Osteoblast (primary cell): Measurements from ENCODE around the gene CARD10. TPM values are rescaled to one million over a fixed set of nuclear protein-coding genes. Genes with fewer than 3 reads are reported as not detected.

ENCODE experiments used
- DNase-seq: peaks from one replicate; pipeline ENCODE4 v3.0.0; 2011; ENCODE audit warnings: low spot score, mixed read lengths; ENCODE audit not compliant: insufficient read length; ENCODE audit errors: missing footprints
- H2AFZ ChIP-seq: 2 replicates; pipeline ENCODE4 v1.6.0; 2011; ENCODE audit warnings: mild to moderate bottlenecking, low read length
- H3K27ac ChIP-seq: 2 replicates; pipeline ENCODE4 v1.5.1; 2011; ENCODE audit warnings: mild to moderate bottlenecking, low read depth, low read length, moderate library complexity
- H3K27me3 ChIP-seq: 2 replicates; pipeline ENCODE4 v1.6.0; 2012; ENCODE audit warnings: mild to moderate bottlenecking, control low read depth, inconsistent platforms, low read length, moderate library complexity; ENCODE audit not compliant: insufficient read depth
- H3K36me3 ChIP-seq: 2 replicates; pipeline ENCODE4 v1.5.1; 2011; ENCODE audit warnings: mild to moderate bottlenecking, low read length, control low read depth, moderate library complexity; ENCODE audit not compliant: insufficient read depth
- H3K4me1 ChIP-seq: 2 replicates; pipeline ENCODE4 v1.5.1; 2011; ENCODE audit warnings: mild to moderate bottlenecking, low read length, control low read depth, moderate library complexity; ENCODE audit not compliant: insufficient read depth
- H3K4me2 ChIP-seq: 2 replicates; pipeline ENCODE4 v1.6.0; 2011; ENCODE audit warnings: mild to moderate bottlenecking, low read length; ENCODE audit not compliant: insufficient read depth
- H3K4me3 ChIP-seq: fragments of 200-600 bp; sonication (generic); 3 replicates; pipeline ENCODE4 v1.5.1; 2012; ENCODE audit warnings: mild to moderate bottlenecking, low read length, inconsistent platforms; ENCODE audit not compliant: insufficient read depth
- H3K79me2 ChIP-seq: 2 replicates; pipeline ENCODE4 v1.6.0; 2012; ENCODE audit warnings: mild to moderate bottlenecking, low read length, control low read depth, inconsistent platforms; ENCODE audit not compliant: insufficient read depth
- H3K9me3 ChIP-seq: 2 replicates; pipeline ENCODE4 v1.5.1; 2011; ENCODE audit warnings: low read depth, low read length, control low read depth
- H4K20me1 ChIP-seq: 2 replicates; pipeline ENCODE4 v1.6.0; 2012; ENCODE audit warnings: mild to moderate bottlenecking, low read length, control low read depth; ENCODE audit not compliant: insufficient read depth
- CTCF ChIP-seq: IDR thresholded peaks from 2 replicates; pipeline ENCODE4 v1.5.1; 2011; ENCODE audit warnings: mild to moderate bottlenecking, low read depth, low read length, moderate library complexity; ENCODE audit errors: extremely low read depth
- total RNA-seq: library from RNA; depleted of rRNA; stranded (reverse); fragments of >200 nt; gene quantifications from 2 replicates; pipeline ENCODE4 v1.2.3, GENCODE V29; 2012

CARD10 gene
- total RNA-seq, 1 donor: 11.9 TPM

GRCh38 chr22:37510091-37510490 is 9.1 kb downstream of the CARD10 start:
- H3K4me2 ChIP-seq: no peak overlapping the region
- peaks cover 36% of the 10 kb centered on the region for H3K36me3 ChIP-seq
- TF ChIP-seq CTCF: no peak
- no peaks in the 10 kb centered on the region for H3K27me3 ChIP-seq
- H3K27ac ChIP-seq: no peak overlapping the region
- H3K4me1 ChIP-seq: peaks cover 17% of the 10 kb centered on the region
- H4K20me1 ChIP-seq: peaks cover 25% of the 10 kb centered on the region
- peaks cover 6% of the 10 kb centered on the region for H3K79me2 ChIP-seq
- no peak for DNase-seq
- H3K4me3 ChIP-seq: no peak overlapping the region
- no peaks in the 10 kb centered on the region for H3K9me3 ChIP-seq
- no peak overlapping the region for H2AFZ ChIP-seq

- H2AFZ ChIP-seq: no peak overlapping the region
- no peaks in the 10 kb centered on the region for H3K27me3 ChIP-seq
- no peak overlapping the region for H3K27ac ChIP-seq
- H3K4me3 ChIP-seq: no peak overlapping the region
- no peak overlapping the region for H3K4me2 ChIP-seq
- peaks cover 17% of the 10 kb centered on the region for H3K4me1 ChIP-seq
- no peak for TF ChIP-seq CTCF
- peaks cover 37% of the 10 kb centered on the region for H3K36me3 ChIP-seq
- no peaks in the 10 kb centered on the region for H3K9me3 ChIP-seq
- peak; percentile 50 for DNase-seq
- H3K79me2 ChIP-seq: peaks cover 6% of the 10 kb centered on the region
- peaks cover 21% of the 10 kb centered on the region for H4K20me1 ChIP-seq
These were observed 10.0 kb downstream of the CARD10 start for GRCh38 chr22:37509059-37509860.

- TF ChIP-seq CTCF: no peak
- Histone ChIP-seq H4K20me1 (peaks cover 21% of the 10 kb centered on the region), H3K27me3 (no peaks in the 10 kb centered on the region), H3K79me2 (peaks cover 6% of the 10 kb centered on the region), H3K36me3 (peaks cover 40% of the 10 kb centered on the region), H3K4me2 (no peak overlapping the region), H3K4me1 (peaks cover 17% of the 10 kb centered on the region), H3K27ac (no peak overlapping the region), H3K4me3 (no peak overlapping the region), H3K9me3 (no peaks in the 10 kb centered on the region), H2AFZ (no peak overlapping the region)
- DNase-seq: peak; percentile 84
These were observed 10.7 kb downstream of the CARD10 start for GRCh38 chr22:37508431-37508992.

- Histone ChIP-seq H3K4me3 (no peak overlapping the region), H3K27me3 (no peaks in the 10 kb centered on the region), H3K4me1 (peaks cover 13% of the 10 kb centered on the region), H3K9me3 (no peaks in the 10 kb centered on the region), H3K79me2 (peaks cover 6% of the 10 kb centered on the region), H3K27ac (no peak overlapping the region), H4K20me1 (peaks cover 19% of the 10 kb centered on the region), H2AFZ (no peak overlapping the region), H3K4me2 (no peak overlapping the region), H3K36me3 (peaks cover 47% of the 10 kb centered on the region)
- no peak for TF ChIP-seq CTCF
- peak; percentile 49 for DNase-seq
These were observed 11.5 kb downstream of the CARD10 start for GRCh38 chr22:37507731-37508130.
